ENCODE results near the gene CUEDC1.

- TF ChIP-seq EZH2 (IDR thresholded peaks at IDR 0.05; ENCODE audit: borderline replicate concordance, low read depth, low read length, poor library complexity, severe bottlenecking), result no peak
- TF ChIP-seq, protein P1, sequence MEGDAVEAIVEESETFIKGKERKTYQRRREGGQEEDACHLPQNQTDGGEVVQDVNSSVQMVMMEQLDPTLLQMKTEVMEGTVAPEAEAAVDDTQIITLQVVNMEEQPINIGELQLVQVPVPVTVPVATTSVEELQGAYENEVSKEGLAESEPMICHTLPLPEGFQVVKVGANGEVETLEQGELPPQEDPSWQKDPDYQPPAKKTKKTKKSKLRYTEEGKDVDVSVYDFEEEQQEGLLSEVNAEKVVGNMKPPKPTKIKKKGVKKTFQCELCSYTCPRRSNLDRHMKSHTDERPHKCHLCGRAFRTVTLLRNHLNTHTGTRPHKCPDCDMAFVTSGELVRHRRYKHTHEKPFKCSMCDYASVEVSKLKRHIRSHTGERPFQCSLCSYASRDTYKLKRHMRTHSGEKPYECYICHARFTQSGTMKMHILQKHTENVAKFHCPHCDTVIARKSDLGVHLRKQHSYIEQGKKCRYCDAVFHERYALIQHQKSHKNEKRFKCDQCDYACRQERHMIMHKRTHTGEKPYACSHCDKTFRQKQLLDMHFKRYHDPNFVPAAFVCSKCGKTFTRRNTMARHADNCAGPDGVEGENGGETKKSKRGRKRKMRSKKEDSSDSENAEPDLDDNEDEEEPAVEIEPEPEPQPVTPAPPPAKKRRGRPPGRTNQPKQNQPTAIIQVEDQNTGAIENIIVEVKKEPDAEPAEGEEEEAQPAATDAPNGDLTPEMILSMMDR (conservative IDR thresholded peaks at IDR 0.05; ENCODE audit: low read depth, low read length), result no peak
Observed at GRCh38 chr17:57873261-57874057, 81.8 kb downstream of the CUEDC1 start.
